ENCODE results near the gene EXOC3. TPM values are rescaled to one million over a fixed set of nuclear protein-coding genes. Genes with fewer than 3 reads are reported as not detected.

The EXOC3 gene
- total RNA-seq, 1 donor: 32.4 TPM

DNA sequence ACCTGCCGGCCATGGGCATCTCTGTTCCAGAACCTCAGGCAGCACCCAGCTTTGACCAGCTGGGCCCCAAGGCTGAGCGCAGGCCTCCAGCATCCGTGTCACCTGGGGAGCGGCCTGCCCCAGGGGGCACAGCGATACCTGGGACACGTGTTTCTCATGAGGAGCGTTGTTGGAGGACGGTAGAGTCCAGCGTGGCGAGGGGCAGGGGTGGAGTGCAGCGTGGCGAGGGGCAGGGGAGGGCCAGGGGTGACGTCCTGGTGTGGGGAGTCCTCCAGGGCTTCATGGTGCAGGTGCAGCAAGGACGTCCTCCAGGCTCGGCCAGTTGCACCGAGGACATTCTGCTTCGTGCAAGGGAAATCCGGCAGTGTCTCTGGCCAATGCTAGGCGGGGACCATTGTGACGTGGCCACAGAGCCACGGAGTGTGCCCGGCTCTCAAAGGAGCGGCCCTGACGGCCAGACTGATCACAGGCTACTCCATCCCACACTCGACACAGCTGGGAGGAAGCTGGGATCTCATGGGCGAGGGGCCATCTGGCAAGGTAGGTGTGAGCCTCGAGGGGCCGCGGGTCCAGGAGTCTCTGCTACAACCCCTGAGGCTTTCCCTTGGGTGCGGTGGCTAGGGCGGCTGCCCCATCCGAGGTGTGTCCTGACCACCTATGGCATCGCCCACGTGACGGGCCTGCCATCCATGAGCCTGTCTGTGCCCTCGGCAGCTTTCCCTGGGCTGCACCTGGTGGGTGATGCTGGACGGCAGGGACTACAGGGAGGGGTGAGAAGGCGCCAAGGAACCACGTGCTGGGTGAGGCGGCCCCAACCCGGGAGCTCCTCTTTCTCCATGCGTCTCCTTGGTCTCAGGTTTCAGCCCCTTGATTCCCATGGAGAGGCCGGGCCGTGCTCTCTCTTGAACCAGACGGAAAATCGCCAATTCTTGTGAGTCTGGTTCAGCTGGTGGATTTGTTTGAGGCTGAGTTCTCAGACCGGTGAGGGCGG, 47.4 kb downstream of the EXOC3 start:
- H3K4me3 ChIP-seq (ENCODE audit: low read depth, low read length): no peak overlapping the region
- no peak for DNase-seq (ENCODE audit: low read depth)
- TF ChIP-seq, protein P1, sequence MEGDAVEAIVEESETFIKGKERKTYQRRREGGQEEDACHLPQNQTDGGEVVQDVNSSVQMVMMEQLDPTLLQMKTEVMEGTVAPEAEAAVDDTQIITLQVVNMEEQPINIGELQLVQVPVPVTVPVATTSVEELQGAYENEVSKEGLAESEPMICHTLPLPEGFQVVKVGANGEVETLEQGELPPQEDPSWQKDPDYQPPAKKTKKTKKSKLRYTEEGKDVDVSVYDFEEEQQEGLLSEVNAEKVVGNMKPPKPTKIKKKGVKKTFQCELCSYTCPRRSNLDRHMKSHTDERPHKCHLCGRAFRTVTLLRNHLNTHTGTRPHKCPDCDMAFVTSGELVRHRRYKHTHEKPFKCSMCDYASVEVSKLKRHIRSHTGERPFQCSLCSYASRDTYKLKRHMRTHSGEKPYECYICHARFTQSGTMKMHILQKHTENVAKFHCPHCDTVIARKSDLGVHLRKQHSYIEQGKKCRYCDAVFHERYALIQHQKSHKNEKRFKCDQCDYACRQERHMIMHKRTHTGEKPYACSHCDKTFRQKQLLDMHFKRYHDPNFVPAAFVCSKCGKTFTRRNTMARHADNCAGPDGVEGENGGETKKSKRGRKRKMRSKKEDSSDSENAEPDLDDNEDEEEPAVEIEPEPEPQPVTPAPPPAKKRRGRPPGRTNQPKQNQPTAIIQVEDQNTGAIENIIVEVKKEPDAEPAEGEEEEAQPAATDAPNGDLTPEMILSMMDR (IDR thresholded peaks at IDR 0.05; ENCODE audit: insufficient read depth, low read depth, low read length): no peak

DNA sequence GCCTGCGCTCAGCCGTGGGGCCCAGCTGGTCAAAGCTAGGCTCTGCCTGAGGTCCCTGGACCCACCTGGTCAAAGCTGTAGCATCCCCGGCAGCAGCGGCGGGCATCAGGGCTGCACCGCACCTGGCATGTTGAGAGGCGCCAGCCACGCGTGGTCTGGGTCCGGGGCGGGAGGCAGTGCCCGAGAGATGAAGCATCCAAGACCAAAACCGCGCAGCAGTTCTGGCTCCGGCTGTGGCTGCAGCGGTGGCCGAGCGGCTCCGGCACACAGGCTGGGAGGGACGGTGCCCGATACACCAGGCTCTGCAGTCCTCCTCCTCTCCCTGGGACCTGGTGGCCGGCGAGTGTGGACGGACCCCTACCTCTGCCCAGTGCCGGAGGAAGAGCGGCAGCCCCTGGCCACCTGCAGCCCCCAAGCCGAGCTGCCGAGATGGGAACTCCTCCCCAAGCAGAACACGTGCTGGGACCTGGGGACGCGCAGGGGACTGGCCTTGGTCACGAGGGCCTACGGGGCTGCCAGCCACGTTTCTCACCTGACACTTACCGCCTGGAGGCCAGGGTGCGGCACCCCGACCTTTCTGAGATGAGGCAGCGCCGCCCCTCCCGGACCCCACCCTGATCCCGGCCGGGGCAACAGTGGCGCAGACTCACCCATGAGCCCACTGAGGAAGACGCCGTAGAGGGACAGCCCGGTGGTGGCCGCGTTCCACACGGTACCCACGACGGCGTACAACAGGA, 48.3 kb downstream of the EXOC3 start:
- TF ChIP-seq, protein P1 (IDR thresholded peaks at IDR 0.05; ENCODE audit: insufficient read depth, low read depth, low read length): no peak
- no peak overlapping the region for H3K4me3 ChIP-seq (ENCODE audit: low read depth, low read length)
- DNase-seq (ENCODE audit: low read depth): no peak

DNA sequence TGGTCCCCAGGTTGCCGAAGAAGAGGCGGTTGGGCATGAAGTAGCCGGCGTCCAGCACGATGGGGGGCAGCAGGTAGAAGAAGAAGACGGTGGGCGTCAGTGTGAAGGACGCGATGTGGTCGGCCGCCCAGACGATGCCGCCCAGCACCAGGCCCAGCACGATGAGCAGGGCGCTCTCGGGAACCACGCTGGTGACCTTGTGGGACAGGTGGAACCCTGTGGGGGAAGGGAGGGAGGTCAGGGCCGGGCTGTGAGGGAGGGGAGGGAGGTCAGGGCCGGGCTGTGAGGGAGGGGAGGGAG, 48.8 kb downstream of the EXOC3 start:
- no peak for DNase-seq (ENCODE audit: low read depth)
- TF ChIP-seq, protein P1 (IDR thresholded peaks at IDR 0.05; ENCODE audit: insufficient read depth, low read depth, low read length): no peak
- H3K4me3 ChIP-seq (ENCODE audit: low read depth, low read length): no peak overlapping the region

DNA sequence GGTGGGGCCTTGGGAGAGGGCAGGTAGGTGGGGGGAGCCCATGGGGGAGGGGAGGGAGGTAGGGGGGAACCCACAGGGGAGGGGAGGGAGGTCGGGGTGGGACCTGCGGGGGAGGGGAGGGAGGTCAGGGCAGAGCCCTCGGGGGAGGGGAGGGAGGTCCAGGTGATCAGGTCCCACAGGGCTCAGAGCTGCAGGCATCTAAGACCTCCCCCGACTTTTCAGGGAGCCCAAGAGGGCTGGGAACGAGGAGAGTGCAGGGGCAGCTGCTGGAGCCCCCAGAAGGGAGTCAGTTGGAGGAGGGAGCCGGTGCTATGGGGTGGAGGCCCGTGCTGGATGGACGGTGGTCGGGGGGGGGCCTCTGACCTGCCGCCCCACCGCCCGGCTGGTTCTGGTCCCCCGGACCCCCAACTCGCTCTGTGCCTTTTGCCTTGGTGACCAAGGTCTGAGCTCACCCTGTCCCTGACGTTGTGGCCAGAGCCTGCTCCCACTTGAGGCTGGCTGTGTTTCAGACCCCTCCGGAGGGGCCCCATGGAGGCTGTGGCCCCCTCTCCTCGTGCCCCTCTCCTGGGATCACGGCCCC, 49.4 kb downstream of the EXOC3 start:
- TF ChIP-seq, protein P1 (IDR thresholded peaks at IDR 0.05; ENCODE audit: insufficient read depth, low read depth, low read length): no peak
- H3K4me3 ChIP-seq (ENCODE audit: low read depth, low read length): no peak overlapping the region
- DNase-seq (ENCODE audit: low read depth): no peak

DNA sequence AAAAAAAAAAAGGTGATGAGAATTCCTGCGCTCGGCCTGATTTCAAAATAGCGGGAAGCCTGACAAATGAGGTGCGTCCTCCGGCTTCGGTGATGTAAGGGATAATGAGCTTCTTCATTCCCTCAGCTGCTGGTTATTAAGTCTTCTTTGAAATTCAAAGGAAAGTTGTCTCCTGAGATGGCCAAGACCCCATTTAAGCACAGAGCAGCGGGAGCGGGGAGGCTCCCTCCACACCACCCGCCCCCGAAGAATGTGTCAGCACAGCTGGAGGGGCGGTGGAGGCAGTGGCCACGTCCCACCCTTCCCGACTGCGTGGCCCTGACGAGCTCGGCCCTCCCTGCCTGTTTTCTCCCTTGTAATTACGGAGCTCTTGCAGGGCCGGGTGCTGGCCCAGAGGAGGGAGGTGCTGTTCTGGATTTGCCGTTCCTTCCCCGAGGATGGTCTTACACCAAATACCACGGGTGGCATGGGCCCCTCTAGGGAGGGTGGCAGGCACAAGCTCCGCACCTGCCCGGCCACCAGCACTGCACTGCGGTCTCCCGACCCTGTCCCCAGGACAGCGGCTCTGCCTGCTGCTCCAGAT, 50.2 kb downstream of the EXOC3 start:
- peak; percentile 8 for DNase-seq (ENCODE audit: low read depth)
- TF ChIP-seq, protein P1 (IDR thresholded peaks at IDR 0.05; ENCODE audit: insufficient read depth, low read depth, low read length): no peak

DNA sequence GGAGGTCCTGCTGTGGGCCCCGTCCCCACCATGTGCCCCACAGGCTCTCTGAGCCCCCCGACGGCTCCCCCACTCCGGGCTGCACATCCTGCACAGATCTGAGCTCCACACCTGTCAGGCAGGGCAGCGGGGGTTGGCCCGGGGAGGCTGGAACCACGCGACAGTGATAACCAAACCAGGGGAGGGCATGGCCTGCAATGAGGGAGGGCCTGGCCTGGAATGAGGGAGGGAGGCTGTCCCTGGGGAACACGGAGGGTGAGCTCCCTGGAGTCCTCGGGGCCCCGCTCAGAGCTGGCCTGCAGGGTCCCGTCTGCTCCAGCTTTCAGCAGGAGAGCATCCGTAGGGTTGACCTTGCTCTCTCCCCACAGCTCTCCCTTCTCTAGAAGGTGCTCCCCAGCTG, 50.8 kb downstream of the EXOC3 start:
- TF ChIP-seq, protein P1 (IDR thresholded peaks at IDR 0.05; ENCODE audit: insufficient read depth, low read depth, low read length): no peak
- H3K4me3 ChIP-seq (ENCODE audit: low read depth, low read length): no peak overlapping the region
- DNase-seq (ENCODE audit: low read depth): no peak

More for the DNA sequence above, 50.2 kb downstream of the EXOC3 start:
- H3K4me3 ChIP-seq (ENCODE audit: low read depth, low read length): no peak overlapping the region
